Rectal smooth muscle tissue (tissue), 1 donor: ENCODE results near the gene FHIP2A.

Experiments
- H3K27ac ChIP-seq: one replicate; pipeline ENCODE4 v1.7.0; 2013; ENCODE audit warnings: low read depth, low read length, inconsistent platforms
- H3K27me3 ChIP-seq: one replicate; pipeline ENCODE4 v1.7.0; 2013; ENCODE audit warnings: low read length; ENCODE audit not compliant: control insufficient read depth, insufficient read depth
- H3K36me3 ChIP-seq: one replicate; pipeline ENCODE4 v1.7.0; 2013; ENCODE audit warnings: low read length; ENCODE audit not compliant: control insufficient read depth, insufficient read depth
- H3K4me1 ChIP-seq: one replicate; pipeline ENCODE4 v1.7.0; 2013; ENCODE audit warnings: low read length; ENCODE audit not compliant: control insufficient read depth, insufficient read depth
- H3K4me3 ChIP-seq: one replicate; pipeline ENCODE4 v1.7.0; 2013; ENCODE audit warnings: low read length
- H3K9ac ChIP-seq: one replicate; pipeline ENCODE4 v1.7.0; 2013; ENCODE audit warnings: low read length

The FHIP2A gene

DNA sequence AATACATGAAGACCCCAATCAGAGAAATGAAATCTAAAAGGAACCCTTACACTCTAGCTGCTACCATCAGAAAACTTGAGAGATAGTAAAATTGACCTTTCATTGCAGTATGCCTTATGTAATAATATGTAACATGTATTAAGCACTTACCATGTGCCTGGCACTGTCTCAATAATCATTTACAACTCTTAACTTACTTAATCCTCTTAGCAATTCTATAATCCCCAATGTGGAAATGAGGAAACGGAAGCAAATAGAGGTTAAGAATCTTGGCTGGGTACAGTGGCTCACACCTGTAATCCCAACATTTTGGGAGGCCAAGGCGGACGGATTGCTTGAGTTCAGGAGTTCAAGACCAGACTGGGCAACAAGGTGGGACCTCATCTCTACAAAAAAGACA lies 29.8 kb upstream of the FHIP2A start:
- H3K27me3 ChIP-seq, result no peaks in the 10 kb centered on the region
- H3K36me3 ChIP-seq, result no peaks in the 10 kb centered on the region

GRCh38 chr10:114795039-114795438 lies 26.5 kb upstream of the FHIP2A start:
- Histone ChIP-seq H3K4me3 (no peak overlapping the region), H3K27ac (no peak overlapping the region), H3K27me3 (no peaks in the 10 kb centered on the region), H3K36me3 (no peaks in the 10 kb centered on the region), H3K9ac (no peak overlapping the region), H3K4me1 (no peaks in the 10 kb centered on the region)

More for the DNA sequence above, 29.8 kb upstream of the FHIP2A start:
- Histone ChIP-seq H3K4me1 (no peaks in the 10 kb centered on the region), H3K9ac (no peak overlapping the region), H3K4me3 (no peak overlapping the region), H3K27ac (no peak overlapping the region)

- no peaks in the 10 kb centered on the region for H3K36me3 ChIP-seq
- H3K4me1 ChIP-seq, result no peaks in the 10 kb centered on the region
- H3K27me3 ChIP-seq, result no peaks in the 10 kb centered on the region
- H3K27ac ChIP-seq, result no peak overlapping the region
- no peak overlapping the region for H3K4me3 ChIP-seq
- H3K9ac ChIP-seq, result no peak overlapping the region
These were observed 21.2 kb upstream of the FHIP2A start for GRCh38 chr10:114800361-114800760.

GRCh38 chr10:114801411-114801813 lies 20.2 kb upstream of the FHIP2A start:
- Histone ChIP-seq H3K4me3 (no peak overlapping the region), H3K27ac (no peak overlapping the region), H3K27me3 (no peaks in the 10 kb centered on the region), H3K4me1 (no peaks in the 10 kb centered on the region), H3K9ac (no peak overlapping the region), H3K36me3 (no peaks in the 10 kb centered on the region)

GRCh38 chr10:114802177-114802576 lies 19.4 kb upstream of the FHIP2A start:
- H3K27me3 ChIP-seq, result no peaks in the 10 kb centered on the region
- no peaks in the 10 kb centered on the region for H3K36me3 ChIP-seq
- H3K27ac ChIP-seq, result no peak overlapping the region
- H3K4me1 ChIP-seq, result no peaks in the 10 kb centered on the region
- H3K4me3 ChIP-seq, result no peak overlapping the region
- no peak overlapping the region for H3K9ac ChIP-seq

DNA sequence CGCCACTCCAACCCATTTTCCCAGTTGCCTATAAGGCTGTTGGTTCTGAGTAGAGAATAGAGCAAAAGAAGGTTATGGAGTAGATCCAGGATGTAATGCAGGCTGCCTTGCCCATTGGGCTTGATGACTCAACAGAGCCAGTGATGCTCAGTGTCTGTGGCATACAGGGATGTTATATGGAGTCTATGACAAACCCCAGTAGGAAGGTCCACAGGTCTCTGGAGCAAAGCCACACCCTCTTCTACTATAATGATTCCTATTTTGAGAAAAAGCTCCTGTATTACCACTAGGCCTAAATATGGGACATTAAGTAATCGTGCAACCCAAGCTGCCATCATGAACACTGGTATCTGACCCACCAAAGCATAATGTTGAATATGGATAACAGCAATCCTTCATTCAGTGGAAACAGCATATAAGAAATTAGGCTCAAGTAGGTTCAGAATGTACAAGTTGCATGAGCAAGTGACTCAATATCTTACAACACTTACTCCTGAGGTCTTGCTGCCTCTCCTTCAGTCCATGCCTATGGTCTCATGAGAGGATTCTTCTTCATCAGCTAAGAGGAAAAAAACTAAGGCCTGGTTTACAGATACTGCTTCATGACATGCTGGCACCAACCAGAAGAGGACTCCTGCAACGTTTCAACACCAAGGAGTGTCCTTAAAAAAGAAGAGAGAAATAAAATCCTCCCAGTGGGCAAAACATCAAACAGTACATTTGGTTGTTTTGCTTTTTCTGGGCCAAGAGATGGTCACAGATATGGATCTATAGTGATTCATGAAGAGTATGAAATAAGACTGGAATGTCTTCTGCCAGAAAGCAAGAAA lies 14.8 kb upstream of the FHIP2A start:
- H3K4me3 ChIP-seq, result no peak overlapping the region
- H3K27me3 ChIP-seq, result no peaks in the 10 kb centered on the region
- H3K27ac ChIP-seq, result no peak overlapping the region
- H3K9ac ChIP-seq, result no peak overlapping the region
- H3K36me3 ChIP-seq, result no peaks in the 10 kb centered on the region
- H3K4me1 ChIP-seq, result no peaks in the 10 kb centered on the region

GRCh38 chr10:114808982-114809381 lies 12.6 kb upstream of the FHIP2A start:
- Histone ChIP-seq H3K27ac (no peak overlapping the region), H3K36me3 (no peaks in the 10 kb centered on the region), H3K4me1 (no peaks in the 10 kb centered on the region), H3K27me3 (no peaks in the 10 kb centered on the region), H3K4me3 (no peak overlapping the region), H3K9ac (no peak overlapping the region)

DNA sequence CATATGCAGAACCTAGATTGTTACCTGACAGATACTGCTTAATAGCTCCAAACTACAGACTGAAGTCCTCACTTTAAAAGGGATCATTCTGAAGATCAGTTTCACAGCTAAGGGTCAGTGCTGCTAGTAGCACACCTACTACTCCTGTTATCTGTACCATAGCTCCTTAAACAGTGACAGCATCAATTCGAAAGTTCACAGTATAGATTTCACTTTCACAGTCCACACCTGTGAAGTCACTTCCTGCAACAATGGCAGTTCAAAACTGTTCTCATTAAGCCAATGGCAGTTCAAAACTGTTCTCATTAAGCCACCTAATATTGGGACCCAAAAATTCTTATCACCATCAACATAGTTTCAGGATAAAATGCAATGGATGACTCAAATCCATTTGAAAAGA lies 10.7 kb upstream of the FHIP2A start:
- Histone ChIP-seq H3K27me3 (no peaks in the 10 kb centered on the region), H3K9ac (no peak overlapping the region), H3K4me3 (no peak overlapping the region), H3K27ac (no peak overlapping the region), H3K4me1 (no peaks in the 10 kb centered on the region), H3K36me3 (no peaks in the 10 kb centered on the region)

- Histone ChIP-seq H3K4me3 (no peak overlapping the region), H3K4me1 (no peaks in the 10 kb centered on the region), H3K36me3 (no peaks in the 10 kb centered on the region), H3K9ac (no peak overlapping the region), H3K27me3 (no peaks in the 10 kb centered on the region), H3K27ac (no peak overlapping the region)
These were observed 9.7 kb upstream of the FHIP2A start for GRCh38 chr10:114811862-114812261.

- Histone ChIP-seq H3K9ac (no peak overlapping the region), H3K27me3 (no peaks in the 10 kb centered on the region), H3K27ac (no peak overlapping the region), H3K4me1 (no peaks in the 10 kb centered on the region), H3K36me3 (no peaks in the 10 kb centered on the region), H3K4me3 (no peak overlapping the region)
These were observed 5.8 kb upstream of the FHIP2A start for GRCh38 chr10:114815791-114816190.

GRCh38 chr10:114816308-114816707 lies 5.3 kb upstream of the FHIP2A start:
- Histone ChIP-seq H3K4me3 (no peak overlapping the region), H3K36me3 (no peaks in the 10 kb centered on the region), H3K4me1 (no peaks in the 10 kb centered on the region), H3K9ac (no peak overlapping the region), H3K27ac (no peak overlapping the region), H3K27me3 (no peaks in the 10 kb centered on the region)

- H3K27ac ChIP-seq, result no peak overlapping the region
These were observed 2.3 kb upstream of the FHIP2A start for GRCh38 chr10:114819322-114819721.

DNA sequence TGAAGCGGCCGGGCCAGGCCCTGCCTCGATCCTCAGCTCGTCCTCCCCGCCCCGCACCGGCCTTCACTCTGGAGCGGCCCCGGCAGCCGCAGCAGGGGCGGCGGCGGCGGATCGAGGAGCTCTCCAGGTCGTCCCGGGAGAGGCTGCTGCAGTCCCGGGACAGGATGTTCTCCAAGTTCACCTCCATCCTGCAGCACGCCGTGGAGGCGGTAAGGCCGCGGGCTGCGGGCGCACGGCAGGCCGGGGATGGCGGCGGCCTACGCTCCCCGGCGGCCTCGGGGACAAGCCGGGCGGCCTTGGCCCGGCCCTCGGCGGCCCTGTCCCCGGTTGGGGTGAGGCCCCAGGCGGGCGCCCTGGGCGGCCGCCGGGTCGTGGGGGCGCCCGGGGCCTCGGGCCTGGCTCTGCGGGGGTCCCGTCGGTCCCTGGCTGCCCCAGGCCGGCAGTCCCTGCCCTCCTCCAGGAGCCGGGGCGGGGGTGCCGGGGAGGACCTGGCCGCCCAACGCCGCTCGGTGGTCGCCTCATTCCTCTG lies 399 bp downstream of the FHIP2A start:
- peaks cover 17% of the 10 kb centered on the region for H3K4me1 ChIP-seq
- H3K27me3 ChIP-seq, result no peaks in the 10 kb centered on the region
- H3K4me3 ChIP-seq, result peak overlapping the region; percentile 68
- H3K36me3 ChIP-seq, result peaks cover 3% of the 10 kb centered on the region
- H3K9ac ChIP-seq, result peak overlapping the region; percentile 69
- peak overlapping the region; percentile 93 for H3K27ac ChIP-seq

More at GRCh38 chr10:114819322-114819721, 2.3 kb upstream of the FHIP2A start:
- Histone ChIP-seq H3K4me3 (no peak overlapping the region), H3K9ac (no peak overlapping the region), H3K27me3 (no peaks in the 10 kb centered on the region), H3K4me1 (peaks cover 7% of the 10 kb centered on the region), H3K36me3 (no peaks in the 10 kb centered on the region)
